Heart right ventricle (tissue), 16 donors: ENCODE data around the gene FLNB. TPM values are rescaled to one million over a fixed set of nuclear protein-coding genes. Genes with fewer than 3 reads are reported as not detected.
A peak's percentile ranks its signal among the peaks of the same experiment; 100 is the strongest.

Source experiments
- ATAC-seq, 8 donors: fragments of 200-7000 bp; cut with Tn5 transposase; one replicate each; pipeline ENCODE4 v1.9.1; 2020; ENCODE audit warnings: mild to moderate bottlenecking in 8 of 8, moderate library complexity in 8 of 8, moderate number of reproducible peaks in 1 of 8
- DNase-seq, 2 donors: peaks; one replicate each; pipeline ENCODE4 v3.0.0-alpha.2; 2020
- H3K27ac ChIP-seq, 10 donors: fragments of 200-600 bp; sonication (generic) in 2 of 10; one replicate each; pipeline versions ENCODE4 v1.5.0 to v1.8.0; 2020 to 2022; ENCODE audit warnings: mild to moderate bottlenecking in 3 of 10
- H3K27me3 ChIP-seq, 7 donors: fragments of 200-600 bp; one replicate each; pipeline ENCODE4 v1.8.0; 2021 to 2022; ENCODE audit warnings: mild to moderate bottlenecking in 2 of 7
- H3K36me3 ChIP-seq, 9 donors: fragments of 200-600 bp; sonication (generic) in 1 of 9; one replicate each; pipeline versions ENCODE4 v1.5.0 to v1.8.0; 2020 to 2022; ENCODE audit warnings: mild to moderate bottlenecking in 2 of 9
- H3K4me1 ChIP-seq, 9 donors: fragments of 200-600 bp; sonication (generic) in 1 of 9; one replicate each; pipeline versions ENCODE4 v1.5.0 to v1.8.0; 2020 to 2022; ENCODE audit warnings: mild to moderate bottlenecking in 4 of 9
- H3K4me3 ChIP-seq, 10 donors: fragments of 200-600 bp; sonication (generic) in 2 of 10; one replicate each; pipeline versions ENCODE4 v1.5.0 to v1.8.0; 2020 to 2022; ENCODE audit warnings: mild to moderate bottlenecking in 7 of 10, moderate library complexity in 2 of 10
- H3K9me3 ChIP-seq, 11 donors: fragments of 200-600 bp in 10 of 11; sonication (generic) in 2 of 11; one replicate each; pipeline versions ENCODE4 v1.5.0 to v1.8.0; 2013 to 2022; ENCODE audit warnings: mild to moderate bottlenecking in 2 of 11, control low read depth in 1 of 11, moderate library complexity in 1 of 11
- WGBS, 2 donors: extraction: QIAGEN DNeasy Blood & Tissue Kit; methylation state at CpG; one replicate each; pipeline ENCODE4 v1.1.7; 2013; ENCODE audit warnings: inconsistent platforms in 1 of 2; 5-methylcytosine and 5-hydroxymethylcytosine counted together
- intact Hi-C, 10 donors: fragments of 100-400 bp; cut with DNase I; formaldehyde crosslinking; loops; one replicate each; pipeline versions ENCODE4 v1.11.1 to v1.14.2; 2022
- polyA plus RNA-seq, 2 donors: library from polyadenylated mRNA; stranded (reverse); fragments of 200-250 nt; gene quantifications; one replicate each; pipeline ENCODE4 v1.2.3, GENCODE V29; 2013
- total RNA-seq, 10 donors: library from RNA; stranded (reverse); fragmentation: NEBNext Ultra II Directional in 3 of 10; extraction: Animal tissue kit (Norgen Biotek cat#: 25700) in 3 of 10; gene quantifications; one replicate each; pipeline versions ENCODE4 v1.2.1 to v1.2.4, GENCODE V29; 2021 to 2023
- TF ChIP-seq, protein P1 (sequence below), 9 donors: fragments of 200-600 bp; sonication (generic) in 2 of 9; IDR thresholded peaks; one replicate each; pipeline versions ENCODE4 v1.5.0 to v1.8.0; 2021 to 2022; ENCODE audit warnings: antibody characterized with exemption in 9 of 9, mild to moderate bottlenecking in 5 of 9, moderate library complexity in 1 of 9
- donor health status: Arrhythmogenic right ventricular cardiomyopathy.
- donor health status: ischemic (EF 13 %, LVEDD 7.1; RV severe dilation, severe dysfunction).
- donor health status: healthy with polysubstance abuse.
- donor health status: DM: no; HTN: yes; CAD: no.
- donor health status: DM: no; HTN: no; CAD: no.
- donor health status: ischemic (EF 25% LVEDD 6.9; RV normal size, moderate dysfunction).
- donor health status: ischemic (EF 25% LVEDD 5.7; RV mildly dilated, moderate dysfunction).
- donor health status: healthy.
- donor health status: DM: yes; HTN: yes; CAD: no.
- donor health status: Ischemic cardiomyopathy.
- donor health status: ischemic (EF 35%, LVEDD 5.7; RV mildly dilated, moderate dysfunction).
- donor health status: nonischemic (EF 11% LVEDD 7.7; RV severe dilation, severe dysfunction).
- donor health status: DM: yes; HTN: yes; CAD: no.
- donor health status: PGD.
- donor health status: ischemic (EF 29% LVEDD 5.4; RV normal size, mild dysfunction).
- donor health status: nonischemic (EF 23%, LVEDD 6.1; RV moderate dilation, normal function).

FLNB gene
- total and polyA plus RNA-seq, 12 donors: 27.4 to 65.3 (median 38.6) TPM

- ATAC-seq: no peak
- Histone ChIP-seq H3K9me3 (no peaks in the 10 kb centered on the region), H3K4me3 (no peak overlapping the region), H3K27ac (no peak overlapping the region), H3K36me3 (peaks cover 0 to 46% (median 14%) of the 10 kb centered on the region in 9 donors), H3K27me3 (no peaks in the 10 kb centered on the region), H3K4me1 (peaks cover 2 to 42% (median 27%) of the 10 kb centered on the region in 9 donors)
- WGBS, 2 donors: 92 to 95% methylated on average over 4 of the region's 4 CpGs
- TF ChIP-seq, protein P1, sequence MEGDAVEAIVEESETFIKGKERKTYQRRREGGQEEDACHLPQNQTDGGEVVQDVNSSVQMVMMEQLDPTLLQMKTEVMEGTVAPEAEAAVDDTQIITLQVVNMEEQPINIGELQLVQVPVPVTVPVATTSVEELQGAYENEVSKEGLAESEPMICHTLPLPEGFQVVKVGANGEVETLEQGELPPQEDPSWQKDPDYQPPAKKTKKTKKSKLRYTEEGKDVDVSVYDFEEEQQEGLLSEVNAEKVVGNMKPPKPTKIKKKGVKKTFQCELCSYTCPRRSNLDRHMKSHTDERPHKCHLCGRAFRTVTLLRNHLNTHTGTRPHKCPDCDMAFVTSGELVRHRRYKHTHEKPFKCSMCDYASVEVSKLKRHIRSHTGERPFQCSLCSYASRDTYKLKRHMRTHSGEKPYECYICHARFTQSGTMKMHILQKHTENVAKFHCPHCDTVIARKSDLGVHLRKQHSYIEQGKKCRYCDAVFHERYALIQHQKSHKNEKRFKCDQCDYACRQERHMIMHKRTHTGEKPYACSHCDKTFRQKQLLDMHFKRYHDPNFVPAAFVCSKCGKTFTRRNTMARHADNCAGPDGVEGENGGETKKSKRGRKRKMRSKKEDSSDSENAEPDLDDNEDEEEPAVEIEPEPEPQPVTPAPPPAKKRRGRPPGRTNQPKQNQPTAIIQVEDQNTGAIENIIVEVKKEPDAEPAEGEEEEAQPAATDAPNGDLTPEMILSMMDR (IDR thresholded peaks at IDR 0.05): no peak
- intact Hi-C loops: no loop called here
- no peak for DNase-seq
Observed at GRCh38 chr3:58078610-58079009, 70.4 kb downstream of the FLNB start.

GRCh38 chr3:58079773-58080172, 71.6 kb downstream of the FLNB start:
- DNase-seq (no peak), ATAC-seq (no peak)
- Histone ChIP-seq H3K27ac (no peak overlapping the region), H3K36me3 (peaks cover 0 to 46% (median 14%) of the 10 kb centered on the region in 9 donors), H3K9me3 (no peaks in the 10 kb centered on the region), H3K4me3 (no peak overlapping the region), H3K4me1 (peaks cover 0 to 42% (median 18%) of the 10 kb centered on the region in 9 donors), H3K27me3 (no peaks in the 10 kb centered on the region)
- WGBS, 2 donors: 91 to 95% methylated on average over 9 of the region's 9 CpGs
- TF ChIP-seq, protein P1 (IDR thresholded peaks at IDR 0.05): no peak
- intact Hi-C loops: loop anchor here in 1 of 10 donors (5.0 kb wide), 1 partner anchor 72 kb away; the partner anchor contains the start of gene FLNB

- 41 to 51% methylated on average over 7 of the region's 7 CpGs for WGBS, 2 donors
Observed at GRCh38 chr3:58082047-58082446, 73.8 kb downstream of the FLNB start.

GRCh38 chr3:58084166-58084565, 75.9 kb downstream of the FLNB start:
- H3K4me1 ChIP-seq: peaks cover 0 to 43% (median 24%) of the 10 kb centered on the region in 9 donors
- intact Hi-C loops: loop anchor here in 1 of 10 donors (5.0 kb wide), 1 partner anchor 77 kb away; the partner anchor contains the start of gene FLNB
- H3K36me3 ChIP-seq: peaks cover 0 to 26% (median 0%) of the 10 kb centered on the region in 9 donors
- peak overlapping the region in 5 of 10 donors; percentile 22 to 68 (median 42) for H3K27ac ChIP-seq
- H3K27me3 ChIP-seq: no peaks in the 10 kb centered on the region
- ATAC-seq (peak in 4 of 8 donors; percentile 14 to 44 (median 33)), DNase-seq (no peak)
- H3K4me3 ChIP-seq: no peak overlapping the region
- WGBS, 2 donors: 48 to 71% methylated on average over 3 to 4 of the region's 4 CpGs
- TF ChIP-seq, protein P1 (IDR thresholded peaks at IDR 0.05): no peak
- no peaks in the 10 kb centered on the region for H3K9me3 ChIP-seq

More at GRCh38 chr3:58082047-58082446, 73.8 kb downstream of the FLNB start:
- peaks cover 0 to 43% (median 24%) of the 10 kb centered on the region in 9 donors for H3K4me1 ChIP-seq
- peaks cover 0 to 40% (median 12%) of the 10 kb centered on the region in 9 donors for H3K36me3 ChIP-seq
- ATAC-seq: peak; percentile 37 to 88 (median 79)
- intact Hi-C loops: loop anchor here in 1 of 10 donors (5.0 kb wide), 1 partner anchor 75 kb away; the partner anchor contains the start of gene FLNB
- no peaks in the 10 kb centered on the region for H3K9me3 ChIP-seq
- DNase-seq: peak in 1 of 2 donors; percentile 50
- peak overlapping the region in 9 of 10 donors; percentile 27 to 78 (median 56) for H3K27ac ChIP-seq
- TF ChIP-seq, protein P1 (IDR thresholded peaks at IDR 0.05): no peak
- H3K4me3 ChIP-seq: no peak overlapping the region
- no peaks in the 10 kb centered on the region for H3K27me3 ChIP-seq
